GM18526 (cell line): ENCODE data around the gene CBFA2T3.

Experiments used
- POLR2A ChIP-seq: IDR thresholded peaks from 3 replicates; pipeline ENCODE4 v1.6.1; 2011; ENCODE audit not compliant: insufficient read length; ENCODE audit errors: extremely low read depth

CBFA2T3 gene

GRCh38 chr16:88922114-88922825, 54.7 kb downstream of the CBFA2T3 start:
- no peak for TF ChIP-seq POLR2A

GRCh38 chr16:88921591-88921990, 55.4 kb downstream of the CBFA2T3 start:
- no peak for TF ChIP-seq POLR2A

- no peak for TF ChIP-seq POLR2A
Observed at GRCh38 chr16:88920618-88921590, 56.1 kb downstream of the CBFA2T3 start.

GRCh38 chr16:88919936-88920335, 57.1 kb downstream of the CBFA2T3 start:
- TF ChIP-seq POLR2A, result no peak

- TF ChIP-seq POLR2A, result no peak
Observed at GRCh38 chr16:88917915-88918627, 58.9 kb downstream of the CBFA2T3 start.

GRCh38 chr16:88917146-88917914, 59.7 kb downstream of the CBFA2T3 start:
- no peak for TF ChIP-seq POLR2A

GRCh38 chr16:88915639-88916327, 61.2 kb downstream of the CBFA2T3 start:
- no peak for TF ChIP-seq POLR2A

- no peak for TF ChIP-seq POLR2A
Observed at GRCh38 chr16:88914750-88915368, 62.1 kb downstream of the CBFA2T3 start.

GRCh38 chr16:88913870-88914269, 63.1 kb downstream of the CBFA2T3 start:
- TF ChIP-seq POLR2A, result no peak

- TF ChIP-seq POLR2A, result no peak
Observed at GRCh38 chr16:88913001-88913612, 63.9 kb downstream of the CBFA2T3 start.

- TF ChIP-seq POLR2A, result no peak
Observed at GRCh38 chr16:88912556-88912955, 64.5 kb downstream of the CBFA2T3 start.

- TF ChIP-seq POLR2A, result no peak
Observed at GRCh38 chr16:88911946-88912310, 65.1 kb downstream of the CBFA2T3 start.

- TF ChIP-seq POLR2A, result no peak
Observed at GRCh38 chr16:88911136-88911945, 65.7 kb downstream of the CBFA2T3 start.
